Measurements from ENCODE around the gene FAM200C.

Gene FAM200C

DNA sequence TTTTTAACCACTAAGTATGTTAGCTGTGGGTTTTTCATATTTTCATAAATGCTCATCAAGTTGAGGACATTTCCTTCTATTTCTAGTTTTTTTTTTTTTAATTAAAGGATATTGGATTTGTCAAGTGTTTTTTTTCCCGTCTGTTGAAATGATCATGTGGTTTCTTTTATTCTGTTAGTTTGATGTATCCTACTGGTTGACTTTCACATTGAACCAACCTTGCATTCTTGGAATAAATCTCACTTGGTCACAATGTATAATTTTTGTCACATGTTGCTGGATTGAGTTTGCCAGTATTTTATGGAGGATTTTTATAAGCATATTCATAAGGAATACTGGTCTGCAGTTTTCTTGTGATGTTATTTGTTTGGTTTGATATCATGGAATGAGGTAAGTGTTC lies 12.4 kb downstream of the FAM200C start:
- H3K9me3 Mint-ChIP-seq: peaks cover 15% of the 10 kb centered on the region
- H3K4me1 Mint-ChIP-seq (ENCODE audit: low read depth): no peaks in the 10 kb centered on the region
- H3K4me3 Mint-ChIP-seq: no peak overlapping the region
- peaks cover 2% of the 10 kb centered on the region for H3K36me3 Mint-ChIP-seq (ENCODE audit: low read depth)
- H3K27me3 Mint-ChIP-seq: no peaks in the 10 kb centered on the region
- DNase-seq: no peak
- H3K27ac Mint-ChIP-seq: no peak overlapping the region

DNA sequence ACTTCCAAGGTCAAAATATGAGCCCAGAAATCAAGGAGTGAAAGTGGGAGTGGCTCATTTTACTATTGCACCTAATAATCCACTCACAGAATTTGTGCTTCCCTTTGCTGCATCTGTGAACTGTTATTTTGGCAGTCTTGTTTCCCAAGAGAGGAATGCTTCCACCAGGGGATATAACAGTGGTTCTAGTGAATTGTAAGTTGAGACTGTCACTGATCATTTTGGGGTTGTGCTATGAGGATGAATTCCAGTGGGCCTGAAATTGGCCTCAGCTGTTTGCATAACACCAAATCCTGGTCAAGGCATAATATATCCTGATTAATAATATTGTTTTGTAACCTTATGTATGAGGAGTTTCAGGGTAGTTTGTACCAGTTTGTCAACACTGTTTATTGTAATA lies 14.4 kb downstream of the FAM200C start:
- peaks cover 15% of the 10 kb centered on the region for H3K9me3 Mint-ChIP-seq

DNA sequence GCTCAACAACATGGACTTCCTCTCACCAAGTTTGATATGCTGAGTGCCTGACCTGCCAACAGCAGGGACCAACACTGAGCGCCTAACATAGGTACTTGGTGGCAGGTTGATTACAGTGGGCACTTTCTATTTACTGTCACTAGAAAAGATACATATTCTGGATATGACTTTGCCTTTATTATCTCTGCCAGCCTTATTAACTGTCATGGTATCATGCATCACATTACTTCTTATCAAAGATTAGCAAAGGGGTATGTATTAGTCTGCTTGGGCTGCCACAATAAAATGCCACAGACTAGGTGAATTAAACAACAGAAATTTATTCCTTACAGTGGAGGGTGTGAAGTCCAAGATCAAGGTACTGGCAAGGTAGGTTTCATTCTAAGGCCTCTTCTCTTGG lies 15.2 kb downstream of the FAM200C start:
- H3K36me3 Mint-ChIP-seq (ENCODE audit: low read depth): peaks cover 2% of the 10 kb centered on the region
- H3K4me1 Mint-ChIP-seq (ENCODE audit: low read depth): no peaks in the 10 kb centered on the region
- H3K9me3 Mint-ChIP-seq: peaks cover 15% of the 10 kb centered on the region
- DNase-seq: no peak
- no peak overlapping the region for H3K27ac Mint-ChIP-seq
- peaks cover 3% of the 10 kb centered on the region for H3K27me3 Mint-ChIP-seq
- no peak overlapping the region for H3K4me3 Mint-ChIP-seq

More for the DNA sequence above, 14.4 kb downstream of the FAM200C start:
- no peak overlapping the region for H3K4me3 Mint-ChIP-seq
- no peak for DNase-seq
- peaks cover 2% of the 10 kb centered on the region for H3K36me3 Mint-ChIP-seq (ENCODE audit: low read depth)
- H3K4me1 Mint-ChIP-seq (ENCODE audit: low read depth): no peaks in the 10 kb centered on the region
- no peaks in the 10 kb centered on the region for H3K27me3 Mint-ChIP-seq
- H3K27ac Mint-ChIP-seq: no peak overlapping the region

DNA sequence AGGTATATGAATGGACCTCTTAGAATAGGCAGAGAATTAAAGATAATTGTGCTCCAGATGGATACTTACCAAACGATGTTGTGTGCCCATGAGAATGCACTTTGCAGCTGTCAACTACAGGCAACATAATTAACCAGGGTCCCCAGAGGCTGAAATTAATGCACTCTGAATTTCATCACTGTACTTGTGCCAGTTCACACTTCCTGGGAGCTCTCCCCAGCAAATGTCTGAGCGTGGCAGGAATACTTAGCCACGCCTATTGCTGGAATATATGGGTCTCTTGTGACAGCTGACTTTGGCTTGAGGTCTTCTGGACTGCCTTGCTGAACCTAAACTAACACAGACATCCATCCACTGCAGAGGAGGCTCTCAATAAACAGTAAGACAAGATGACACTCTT lies 17.5 kb downstream of the FAM200C start:
- Mint-ChIP-seq H3K4me1 (ENCODE audit: low read depth) (no peaks in the 10 kb centered on the region), H3K27ac (no peak overlapping the region), H3K9me3 (peaks cover 2% of the 10 kb centered on the region), H3K4me3 (no peak overlapping the region), H3K27me3 (peaks cover 8% of the 10 kb centered on the region), H3K36me3 (ENCODE audit: low read depth) (no peaks in the 10 kb centered on the region)
- no peak for DNase-seq

DNA sequence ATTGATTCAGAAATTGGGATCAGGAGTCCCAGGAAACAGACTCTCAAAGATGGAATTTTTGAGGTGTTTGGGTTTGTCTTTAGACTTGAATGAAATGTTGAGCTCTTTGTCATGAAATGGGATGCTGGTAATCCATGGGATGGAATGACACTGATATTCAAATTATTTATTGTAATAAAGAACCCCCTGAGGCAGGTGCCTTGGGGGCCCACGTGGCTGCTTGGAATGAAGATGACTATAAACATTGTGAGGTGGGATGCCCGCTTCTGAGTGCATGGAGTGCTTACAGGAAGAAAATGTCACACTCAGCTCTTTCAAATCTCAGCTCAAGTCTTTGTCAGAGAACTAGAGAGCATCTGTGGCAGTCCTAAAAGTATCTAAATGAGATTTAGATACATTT lies 19.8 kb downstream of the FAM200C start:
- Mint-ChIP-seq H3K4me1 (ENCODE audit: low read depth) (no peaks in the 10 kb centered on the region), H3K27me3 (peaks cover 19% of the 10 kb centered on the region), H3K36me3 (ENCODE audit: low read depth) (no peaks in the 10 kb centered on the region), H3K9me3 (no peaks in the 10 kb centered on the region), H3K27ac (no peak overlapping the region), H3K4me3 (no peak overlapping the region)
- no peak for DNase-seq

DNA sequence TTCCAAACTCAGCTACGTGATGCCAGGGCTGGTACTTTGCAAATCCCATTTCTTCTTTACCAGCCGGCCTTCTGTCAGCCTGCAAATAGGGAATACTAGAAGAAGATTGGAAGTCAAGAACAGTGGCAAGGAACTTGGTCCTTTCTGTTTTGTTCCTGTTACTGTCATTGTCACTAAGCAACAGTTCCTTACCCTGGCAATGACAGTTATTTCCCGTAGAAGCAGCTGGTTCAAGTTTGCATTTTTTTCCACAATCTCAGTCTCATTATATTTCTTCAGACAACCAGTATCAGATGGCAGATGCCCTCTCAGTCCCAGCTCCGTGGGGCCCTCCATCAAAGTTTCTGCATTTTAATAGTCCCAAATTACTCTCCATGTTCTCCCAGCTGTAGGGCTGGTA lies 20.3 kb downstream of the FAM200C start:
- Mint-ChIP-seq H3K9me3 (no peaks in the 10 kb centered on the region), H3K27ac (no peak overlapping the region), H3K4me1 (ENCODE audit: low read depth) (no peaks in the 10 kb centered on the region), H3K36me3 (ENCODE audit: low read depth) (no peaks in the 10 kb centered on the region), H3K27me3 (peaks cover 24% of the 10 kb centered on the region), H3K4me3 (no peak overlapping the region)
- DNase-seq: no peak

DNA sequence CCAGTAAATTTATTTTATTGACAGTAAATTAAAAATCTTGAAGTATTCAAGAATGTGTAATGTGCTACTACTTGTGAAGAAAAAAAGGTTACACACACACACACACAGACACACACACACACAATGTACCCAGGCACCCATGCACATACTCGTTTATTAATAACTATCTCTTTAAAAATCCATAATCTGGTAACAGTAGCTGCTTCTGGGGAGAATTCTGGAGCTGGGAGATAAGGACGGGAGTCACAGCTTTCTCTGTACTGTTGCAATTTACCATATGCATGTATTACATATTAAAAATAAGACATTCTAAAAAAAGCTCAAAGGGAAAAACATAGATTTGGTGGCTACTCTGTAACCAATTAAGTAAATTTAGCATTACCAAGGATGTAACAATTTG lies 21.5 kb downstream of the FAM200C start:
- Mint-ChIP-seq H3K27me3 (peaks cover 33% of the 10 kb centered on the region), H3K4me3 (no peak overlapping the region), H3K9me3 (no peaks in the 10 kb centered on the region), H3K27ac (no peak overlapping the region), H3K36me3 (ENCODE audit: low read depth) (no peaks in the 10 kb centered on the region), H3K4me1 (ENCODE audit: low read depth) (no peaks in the 10 kb centered on the region)
- no peak for DNase-seq

DNA sequence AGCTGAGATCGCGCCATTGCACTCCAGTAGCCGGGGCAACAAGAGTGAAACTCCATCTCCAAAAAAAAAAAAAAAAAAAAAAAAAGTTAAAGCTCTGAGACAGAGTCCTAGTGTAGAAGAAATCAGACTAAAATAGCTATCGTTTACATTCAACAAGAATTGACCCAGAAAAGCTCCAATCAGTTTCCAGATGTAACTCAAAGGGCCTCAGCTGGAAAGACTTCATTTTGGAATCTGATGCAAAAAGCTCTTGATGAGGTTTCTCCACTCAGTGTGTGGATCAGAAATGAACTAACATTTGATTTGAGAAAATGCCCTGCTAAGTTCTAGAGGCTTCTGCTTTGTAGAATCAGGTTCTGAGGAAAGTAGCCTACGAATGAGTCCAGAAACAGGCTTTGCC lies 22.2 kb downstream of the FAM200C start:
- no peaks in the 10 kb centered on the region for H3K4me1 Mint-ChIP-seq (ENCODE audit: low read depth)
- peaks cover 40% of the 10 kb centered on the region for H3K27me3 Mint-ChIP-seq
- DNase-seq: no peak
- H3K9me3 Mint-ChIP-seq: no peaks in the 10 kb centered on the region
- H3K4me3 Mint-ChIP-seq: no peak overlapping the region
- no peak overlapping the region for H3K27ac Mint-ChIP-seq
- H3K36me3 Mint-ChIP-seq (ENCODE audit: low read depth): no peaks in the 10 kb centered on the region

DNA sequence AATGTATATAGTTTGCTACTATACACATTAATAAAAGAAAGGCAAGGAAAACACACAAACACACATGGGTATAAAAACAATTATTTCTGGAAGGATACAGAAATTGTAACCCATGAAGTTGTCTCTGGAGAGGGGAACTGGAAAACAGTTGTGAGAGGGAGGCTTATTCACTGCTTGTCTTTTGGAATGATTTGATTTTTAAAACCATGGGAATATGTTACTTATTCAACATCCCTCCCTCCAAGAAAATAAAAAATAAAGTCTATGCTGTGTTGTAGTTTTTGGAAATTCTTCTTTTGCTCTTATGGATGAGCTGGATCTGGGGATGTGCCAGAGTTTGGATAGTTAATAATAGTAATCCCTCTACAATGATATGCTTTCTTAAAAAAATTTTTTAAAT lies 23.4 kb downstream of the FAM200C start:
- H3K27ac Mint-ChIP-seq: no peak overlapping the region
- H3K9me3 Mint-ChIP-seq: no peaks in the 10 kb centered on the region
- H3K36me3 Mint-ChIP-seq (ENCODE audit: low read depth): no peaks in the 10 kb centered on the region
- peaks cover 52% of the 10 kb centered on the region for H3K27me3 Mint-ChIP-seq
- no peak for DNase-seq
- no peaks in the 10 kb centered on the region for H3K4me1 Mint-ChIP-seq (ENCODE audit: low read depth)
- no peak overlapping the region for H3K4me3 Mint-ChIP-seq

DNA sequence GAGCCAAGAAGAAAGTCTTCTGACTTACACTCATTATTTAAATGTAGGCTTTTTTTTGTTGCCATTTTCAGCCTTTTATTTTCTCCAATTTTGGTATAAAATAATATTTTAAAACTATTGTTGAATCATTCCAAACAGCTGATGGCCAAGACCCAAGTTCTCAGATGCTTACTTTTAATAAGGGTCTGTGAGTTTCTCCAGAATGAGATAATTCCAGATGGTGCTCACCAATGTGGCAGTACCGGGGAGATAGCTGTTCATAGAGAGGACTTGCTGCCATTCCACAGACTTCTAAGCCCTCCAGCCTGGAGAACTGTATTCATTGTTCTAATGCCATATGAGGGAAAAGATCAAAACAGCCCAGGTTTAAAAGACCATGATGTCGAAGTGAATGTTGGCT lies 24.2 kb downstream of the FAM200C start:
- H3K27ac Mint-ChIP-seq: no peak overlapping the region
- H3K4me1 Mint-ChIP-seq (ENCODE audit: low read depth): peaks cover 3% of the 10 kb centered on the region
- no peak overlapping the region for H3K4me3 Mint-ChIP-seq
- no peaks in the 10 kb centered on the region for H3K9me3 Mint-ChIP-seq
- no peak for DNase-seq
- H3K27me3 Mint-ChIP-seq: peaks cover 59% of the 10 kb centered on the region
- H3K36me3 Mint-ChIP-seq (ENCODE audit: low read depth): no peaks in the 10 kb centered on the region

DNA sequence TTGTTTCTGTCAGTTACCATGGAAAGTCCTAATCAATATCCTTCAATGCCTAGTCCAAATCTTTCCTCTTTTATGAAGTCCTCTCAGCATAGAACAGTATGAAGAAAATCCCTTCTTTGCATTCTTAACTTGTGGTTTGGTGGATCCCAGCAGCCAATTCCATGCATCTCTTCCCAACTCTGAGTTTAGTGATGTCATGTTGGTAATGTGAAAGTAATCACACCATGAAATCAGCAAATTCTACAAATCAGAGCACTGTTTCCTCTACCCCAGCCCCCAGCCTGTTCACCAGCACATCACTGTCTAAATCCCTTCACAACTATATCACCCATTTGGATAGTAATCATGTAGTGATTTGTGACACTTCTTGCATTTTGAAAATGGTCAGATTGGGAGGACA lies 24.7 kb downstream of the FAM200C start:
- H3K27ac Mint-ChIP-seq: no peak overlapping the region
- peaks cover 62% of the 10 kb centered on the region for H3K27me3 Mint-ChIP-seq
- H3K9me3 Mint-ChIP-seq: no peaks in the 10 kb centered on the region
- H3K36me3 Mint-ChIP-seq (ENCODE audit: low read depth): no peaks in the 10 kb centered on the region
- H3K4me3 Mint-ChIP-seq: no peak overlapping the region
- DNase-seq: no peak
- peaks cover 5% of the 10 kb centered on the region for H3K4me1 Mint-ChIP-seq (ENCODE audit: low read depth)

DNA sequence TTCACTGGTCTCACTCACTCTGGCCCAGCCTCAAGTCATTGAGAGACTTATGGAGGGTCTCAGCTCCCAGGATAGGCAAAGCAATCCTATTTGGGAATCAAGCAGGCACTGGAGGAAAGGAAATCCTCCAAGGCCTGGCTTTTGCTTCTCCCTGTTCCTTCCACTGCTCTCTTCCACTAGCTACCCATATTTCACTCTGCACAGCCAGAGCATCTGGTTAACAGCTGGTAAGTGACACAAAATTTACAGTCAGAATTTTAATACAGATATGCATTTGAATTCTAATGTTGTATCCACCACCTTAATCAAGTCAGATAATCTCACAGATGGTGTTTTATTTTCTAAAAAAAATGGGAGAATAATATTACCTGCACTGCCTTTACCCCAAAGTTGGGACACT lies 28.6 kb downstream of the FAM200C start:
- Mint-ChIP-seq H3K9me3 (no peaks in the 10 kb centered on the region), H3K27me3 (peaks cover 81% of the 10 kb centered on the region), H3K36me3 (ENCODE audit: low read depth) (no peaks in the 10 kb centered on the region), H3K4me3 (no peak overlapping the region), H3K27ac (no peak overlapping the region), H3K4me1 (ENCODE audit: low read depth) (peaks cover 14% of the 10 kb centered on the region)
- DNase-seq: no peak

DNA sequence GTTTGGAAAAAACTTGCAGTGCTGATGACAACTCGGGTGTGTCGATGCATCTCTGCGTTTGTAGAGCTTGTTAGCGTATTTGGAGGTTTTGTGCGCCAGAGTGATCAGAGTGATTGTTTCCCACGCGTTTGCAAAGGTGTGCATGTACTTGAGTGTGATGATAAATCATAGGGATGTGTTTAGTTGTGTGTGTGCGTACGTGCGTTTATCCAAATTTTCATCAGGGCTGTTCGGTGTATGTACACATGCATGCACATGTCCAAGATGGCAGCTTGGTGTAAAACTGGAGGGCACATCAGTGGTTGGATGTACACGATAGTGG lies 29.2 kb downstream of the FAM200C start:
- peaks cover 84% of the 10 kb centered on the region for H3K27me3 Mint-ChIP-seq
- DNase-seq: no peak
- peaks cover 14% of the 10 kb centered on the region for H3K4me1 Mint-ChIP-seq (ENCODE audit: low read depth)
- no peak overlapping the region for H3K27ac Mint-ChIP-seq
- no peaks in the 10 kb centered on the region for H3K36me3 Mint-ChIP-seq (ENCODE audit: low read depth)
- peak overlapping the region; percentile 55 for H3K4me3 Mint-ChIP-seq
- H3K9me3 Mint-ChIP-seq: no peaks in the 10 kb centered on the region

DNA sequence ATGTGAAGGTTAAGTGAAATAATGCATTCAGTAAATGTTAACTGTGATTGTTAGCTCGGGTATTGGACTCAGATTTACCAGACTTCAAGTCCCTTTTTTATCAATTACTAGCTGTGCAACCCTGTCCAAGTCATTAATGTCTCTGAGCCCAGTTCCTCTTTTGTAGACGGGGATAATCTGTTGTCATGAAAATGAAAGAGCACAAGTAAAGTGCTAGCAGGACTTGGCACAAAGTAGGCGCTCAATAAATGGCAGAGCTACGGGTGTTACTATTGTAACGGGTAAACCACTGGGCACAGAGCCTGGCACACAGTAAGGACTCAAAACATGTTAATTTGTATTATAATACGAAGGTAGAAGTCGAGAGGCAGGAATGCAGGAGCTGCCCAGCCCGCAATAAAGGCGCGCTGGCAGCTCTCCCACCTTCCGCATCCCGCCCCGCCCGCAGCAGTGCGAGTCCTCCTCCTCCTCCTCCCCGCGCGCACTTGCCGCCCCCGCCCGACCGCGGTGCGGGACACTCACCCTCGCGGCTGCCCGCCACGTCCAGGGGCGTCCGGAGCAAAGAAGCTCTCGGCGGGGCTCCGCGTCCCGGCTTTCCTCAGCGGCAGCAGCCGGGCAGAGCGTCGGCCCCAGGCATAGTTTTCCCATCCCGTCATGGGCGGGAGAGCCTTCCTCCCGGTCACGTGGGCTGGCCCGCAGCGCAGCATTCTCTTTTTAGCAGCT lies 29.7 kb downstream of the FAM200C start, which contains the start of gene C1QTNF2:
C1QTNF2 (minus strand) TSS at position 637 of the 723 bp plus-strand sequence. CDS start 15,615 bp downstream, outside the sequence.
- no peak within 1 kb of the TSS for H3K27ac Mint-ChIP-seq
- H3K4me1 Mint-ChIP-seq (ENCODE audit: low read depth): peaks cover 14% of the 10 kb centered on the region
- peak within 1 kb of the TSS; percentile 55 for H3K4me3 Mint-ChIP-seq

DNA sequence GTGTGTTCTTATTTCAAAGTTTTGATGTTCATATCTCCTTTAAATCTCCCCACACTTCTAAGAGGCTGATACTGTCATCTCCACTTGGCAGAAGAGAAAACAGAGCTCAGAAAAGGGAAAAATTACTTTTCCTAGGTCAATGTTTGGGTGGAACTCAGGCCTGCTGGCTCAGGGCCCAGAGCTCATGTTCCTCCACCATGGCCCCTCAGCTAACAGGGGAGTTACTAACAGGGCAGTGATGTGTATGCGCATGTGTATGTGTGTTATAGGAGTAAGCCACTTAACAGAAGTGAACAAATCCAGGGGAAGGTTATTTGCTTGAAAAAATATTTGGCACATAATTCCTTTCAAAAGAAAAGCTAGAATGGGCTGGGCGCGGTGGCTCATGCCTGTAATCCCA lies 32.0 kb downstream of the FAM200C start:
- H3K27ac Mint-ChIP-seq: no peak overlapping the region
- no peaks in the 10 kb centered on the region for H3K36me3 Mint-ChIP-seq (ENCODE audit: low read depth)
- no peak overlapping the region for H3K4me3 Mint-ChIP-seq
- DNase-seq: no peak
- no peaks in the 10 kb centered on the region for H3K9me3 Mint-ChIP-seq
- H3K4me1 Mint-ChIP-seq (ENCODE audit: low read depth): peaks cover 14% of the 10 kb centered on the region
- peaks cover 73% of the 10 kb centered on the region for H3K27me3 Mint-ChIP-seq

More for the DNA sequence above, 29.7 kb downstream of the FAM200C start, which contains the start of gene C1QTNF2:
- no peak for DNase-seq
- Mint-ChIP-seq H3K27me3 (peaks cover 82% of the 10 kb centered on the region), H3K36me3 (ENCODE audit: low read depth) (no peaks in the 10 kb centered on the region), H3K9me3 (no peaks in the 10 kb centered on the region)

DNA sequence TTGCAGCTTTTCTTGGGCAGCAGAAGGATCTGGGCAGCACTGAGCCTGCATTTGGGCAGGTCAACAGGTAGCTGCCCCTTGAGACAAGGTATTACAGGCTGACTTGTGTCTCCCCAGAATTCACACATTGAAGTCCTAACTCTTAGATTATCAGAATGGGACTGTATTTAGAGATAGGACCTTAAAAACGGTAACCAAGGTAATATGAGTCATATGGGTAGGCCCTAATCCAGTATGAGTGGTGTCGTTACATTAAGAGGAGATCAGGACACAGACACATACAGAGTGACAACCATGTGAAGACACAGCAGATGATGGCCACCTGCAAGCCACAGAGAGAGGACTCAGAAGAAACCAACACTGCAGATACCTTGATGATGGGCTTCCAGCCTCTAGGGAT lies 32.6 kb downstream of the FAM200C start:
- no peak overlapping the region for H3K27ac Mint-ChIP-seq
- peaks cover 68% of the 10 kb centered on the region for H3K27me3 Mint-ChIP-seq
- no peaks in the 10 kb centered on the region for H3K36me3 Mint-ChIP-seq (ENCODE audit: low read depth)
- no peaks in the 10 kb centered on the region for H3K9me3 Mint-ChIP-seq
- H3K4me3 Mint-ChIP-seq: no peak overlapping the region
- no peak for DNase-seq
- peaks cover 14% of the 10 kb centered on the region for H3K4me1 Mint-ChIP-seq (ENCODE audit: low read depth)

Data from activated T-cell treated with anti-CD3 and anti-CD28 coated beads, Interleukin-2, amount 50 U/mL, for 24 hours (primary cell).